ENCODE measurements around the gene WDR88.

DNA sequence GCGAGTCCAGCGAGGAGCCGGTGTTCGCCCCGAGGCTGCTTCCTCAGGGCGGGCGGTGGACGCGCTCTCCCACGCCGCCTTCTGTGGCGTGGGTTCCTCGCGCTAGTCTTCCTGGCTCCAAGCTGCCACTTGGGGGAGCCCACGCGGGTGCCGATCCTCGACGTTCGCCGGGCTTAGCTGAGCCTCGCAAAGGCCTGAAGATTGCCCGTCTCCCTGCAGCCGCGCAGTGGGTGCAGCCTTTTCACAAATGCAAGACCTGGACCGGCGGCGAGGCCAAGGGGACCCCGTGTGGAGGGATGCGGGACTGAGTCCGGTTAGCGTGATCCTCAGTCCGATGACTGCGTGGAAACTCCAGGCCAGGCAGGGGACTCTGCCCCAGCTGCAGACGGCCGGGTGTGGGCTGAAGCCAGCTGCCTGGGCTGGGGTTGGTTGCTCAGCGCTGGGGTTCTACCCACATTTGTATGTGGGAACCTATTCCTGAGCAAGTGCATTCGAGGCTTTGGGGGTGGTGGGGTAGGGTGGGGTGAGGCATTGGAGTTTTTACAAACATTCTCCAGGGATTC lies 45.6 kb downstream of the WDR88 start:
- TF ChIP-seq, protein P1, sequence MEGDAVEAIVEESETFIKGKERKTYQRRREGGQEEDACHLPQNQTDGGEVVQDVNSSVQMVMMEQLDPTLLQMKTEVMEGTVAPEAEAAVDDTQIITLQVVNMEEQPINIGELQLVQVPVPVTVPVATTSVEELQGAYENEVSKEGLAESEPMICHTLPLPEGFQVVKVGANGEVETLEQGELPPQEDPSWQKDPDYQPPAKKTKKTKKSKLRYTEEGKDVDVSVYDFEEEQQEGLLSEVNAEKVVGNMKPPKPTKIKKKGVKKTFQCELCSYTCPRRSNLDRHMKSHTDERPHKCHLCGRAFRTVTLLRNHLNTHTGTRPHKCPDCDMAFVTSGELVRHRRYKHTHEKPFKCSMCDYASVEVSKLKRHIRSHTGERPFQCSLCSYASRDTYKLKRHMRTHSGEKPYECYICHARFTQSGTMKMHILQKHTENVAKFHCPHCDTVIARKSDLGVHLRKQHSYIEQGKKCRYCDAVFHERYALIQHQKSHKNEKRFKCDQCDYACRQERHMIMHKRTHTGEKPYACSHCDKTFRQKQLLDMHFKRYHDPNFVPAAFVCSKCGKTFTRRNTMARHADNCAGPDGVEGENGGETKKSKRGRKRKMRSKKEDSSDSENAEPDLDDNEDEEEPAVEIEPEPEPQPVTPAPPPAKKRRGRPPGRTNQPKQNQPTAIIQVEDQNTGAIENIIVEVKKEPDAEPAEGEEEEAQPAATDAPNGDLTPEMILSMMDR (IDR thresholded peaks at IDR 0.05): peak in 2 of 3 donors; percentile 45 to 73
- TF ChIP-seq POLR2A (IDR thresholded peaks at IDR 0.05) (no peak), EP300 (IDR thresholded peaks at IDR 0.05) (no peak)

Measured in ovary (tissue), 3 donors.